ENCODE data around the gene MST1.

The MST1 gene

DNA sequence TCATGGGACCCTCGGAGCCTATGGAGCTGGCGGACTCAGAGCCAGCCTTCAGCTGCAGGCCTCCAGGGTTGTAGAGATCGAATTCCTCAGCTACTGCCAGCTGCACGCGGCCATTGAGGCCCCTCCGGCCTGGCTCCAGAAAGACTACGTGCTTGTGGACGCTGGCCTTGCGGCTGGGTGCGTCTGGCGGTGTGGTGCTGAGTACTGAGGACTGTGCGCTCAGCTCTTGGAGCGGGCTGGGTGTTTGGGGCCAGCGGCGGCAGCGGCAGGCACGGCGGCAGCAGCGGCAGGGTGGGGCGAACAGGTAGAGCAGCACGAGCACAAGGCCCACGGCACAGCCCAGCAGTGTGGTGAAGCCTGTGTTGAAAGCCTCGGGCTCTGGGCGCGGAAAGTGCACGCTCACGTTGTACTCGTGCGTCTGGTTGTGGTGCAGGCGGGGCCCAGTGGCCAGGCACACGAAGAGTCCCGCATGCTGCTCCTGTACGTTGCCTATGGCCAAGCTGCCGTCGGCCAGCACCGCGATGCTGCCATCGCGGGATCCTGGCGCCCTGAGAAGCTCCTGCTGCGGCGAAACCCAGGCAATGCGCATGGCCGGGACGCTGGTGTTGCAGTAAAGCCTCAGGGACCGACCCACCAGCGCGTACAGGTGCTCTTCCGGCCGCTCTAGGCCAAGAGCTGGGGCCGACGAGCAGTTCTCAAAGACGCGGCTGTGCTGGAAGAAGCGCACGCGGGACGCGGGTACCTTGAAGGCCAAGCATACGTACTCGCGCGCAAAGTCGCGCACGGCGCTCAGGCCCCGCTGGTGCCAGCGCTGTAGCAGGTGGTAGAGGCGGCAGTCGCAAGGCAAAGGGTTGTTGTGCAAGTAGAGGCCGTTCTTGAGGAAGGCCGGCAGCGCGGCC lies 28.9 kb upstream of the MST1 start:
- DNase-seq (ENCODE audit: low read depth), result no peak

DNA sequence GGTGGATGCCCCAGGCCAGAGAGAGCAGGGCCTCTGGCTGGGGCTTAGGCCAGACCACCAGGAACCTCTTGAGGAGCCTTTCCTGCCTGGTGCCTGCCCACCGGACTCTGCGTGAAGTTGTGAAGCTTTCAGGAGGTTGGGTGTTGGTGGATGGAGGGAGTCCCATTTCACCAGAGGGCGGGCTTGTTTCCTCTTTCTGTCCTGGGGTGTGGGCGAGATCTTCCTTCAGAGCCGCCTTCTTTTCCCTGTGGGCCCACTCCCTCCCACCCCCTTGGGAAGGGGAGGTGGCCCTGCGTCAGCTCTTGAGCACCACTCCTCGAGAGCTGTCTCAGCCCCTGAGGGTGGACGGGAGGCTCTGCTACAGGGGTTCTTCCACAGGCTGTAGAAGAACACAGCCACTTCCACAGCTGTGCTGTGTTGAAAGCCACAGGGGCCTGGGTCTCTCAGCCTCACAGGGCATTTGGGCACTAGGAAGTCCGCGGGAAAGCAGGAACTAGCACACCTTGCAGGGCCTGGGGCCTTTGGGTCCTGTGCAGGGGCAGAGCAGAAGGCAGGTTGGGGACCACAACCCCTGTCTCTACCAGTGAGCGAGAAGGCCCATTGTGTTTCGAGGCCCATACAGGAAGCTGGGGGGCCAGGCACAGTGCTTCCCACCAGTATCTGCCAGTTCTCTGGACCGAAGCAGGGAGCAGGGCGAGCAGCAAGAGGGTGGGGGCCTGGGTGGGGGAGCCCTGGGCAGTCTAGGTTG lies 28.1 kb upstream of the MST1 start:
- DNase-seq (ENCODE audit: low read depth), result no peak

DNA sequence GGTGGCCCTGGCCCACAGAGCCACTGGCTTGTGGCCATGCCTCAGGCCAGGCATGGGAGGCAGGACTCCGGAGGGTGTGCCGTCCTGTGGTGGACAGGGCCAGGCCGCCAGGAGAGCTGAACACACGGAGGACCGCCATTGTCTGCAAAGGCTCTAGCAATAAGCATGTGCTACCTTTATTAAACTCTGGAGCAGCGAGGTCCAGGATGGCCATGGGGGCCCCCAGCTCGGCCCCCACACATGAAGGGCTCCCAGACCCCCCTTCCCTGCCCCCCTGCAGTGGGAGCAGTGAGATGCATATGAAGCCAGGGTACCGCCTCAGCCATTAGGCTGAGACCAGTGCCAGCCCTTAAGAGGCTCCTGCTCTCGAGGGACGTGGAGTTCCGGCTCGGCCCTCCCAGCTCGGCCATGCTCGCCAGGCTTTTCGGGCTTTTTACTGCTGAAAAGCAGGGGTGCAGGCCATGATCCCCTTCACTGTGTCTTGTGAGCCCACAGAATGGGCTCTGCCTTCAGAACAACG lies 27.5 kb upstream of the MST1 start:
- no peak for DNase-seq (ENCODE audit: low read depth)

DNA sequence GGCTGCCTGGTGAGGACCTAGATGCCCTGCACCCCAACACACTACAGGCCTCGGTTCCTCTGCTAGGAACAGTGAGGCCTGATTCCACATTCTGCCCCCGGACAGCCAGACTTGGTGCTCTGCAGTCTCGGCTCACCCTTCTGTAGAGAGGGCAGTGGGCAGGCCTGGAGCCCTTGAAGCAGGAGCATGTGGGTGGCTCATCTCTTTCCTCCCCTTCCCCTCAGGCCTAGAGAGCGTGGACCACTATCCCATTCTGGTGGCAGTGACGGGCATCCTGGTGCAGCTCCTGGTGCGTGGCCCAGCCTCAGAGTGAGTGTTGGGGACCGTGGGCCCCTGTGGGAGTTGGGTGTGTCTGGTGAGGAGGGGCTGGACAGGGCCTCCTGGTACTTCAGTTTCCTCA lies 26.9 kb upstream of the MST1 start:
- DNase-seq (ENCODE audit: low read depth), result no peak

DNA sequence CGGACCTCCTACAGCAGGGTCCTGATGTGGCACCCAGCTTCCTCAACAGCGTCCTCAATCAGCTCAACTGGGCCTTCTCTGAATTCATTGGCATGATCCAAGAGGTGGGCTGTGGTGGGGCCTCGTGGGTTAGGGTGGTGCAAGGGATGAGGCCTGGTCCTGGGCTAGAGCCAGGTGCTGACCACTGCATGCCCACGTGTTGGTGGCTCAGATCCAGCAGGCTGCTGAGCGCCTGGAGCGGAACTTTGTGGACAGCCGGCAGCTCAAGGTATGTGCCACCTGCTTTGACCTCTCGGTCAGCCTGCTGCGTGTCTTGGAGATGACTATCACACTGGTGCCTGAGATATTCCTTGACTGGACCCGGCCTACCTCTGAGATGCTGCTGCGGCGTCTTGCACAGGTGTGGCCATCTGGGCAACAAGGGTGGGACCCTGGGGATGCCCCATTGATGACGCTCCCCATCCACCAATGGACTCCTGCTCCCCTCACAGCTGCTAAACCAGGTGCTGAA lies 26.4 kb upstream of the MST1 start:
- no peak for DNase-seq (ENCODE audit: low read depth)

DNA sequence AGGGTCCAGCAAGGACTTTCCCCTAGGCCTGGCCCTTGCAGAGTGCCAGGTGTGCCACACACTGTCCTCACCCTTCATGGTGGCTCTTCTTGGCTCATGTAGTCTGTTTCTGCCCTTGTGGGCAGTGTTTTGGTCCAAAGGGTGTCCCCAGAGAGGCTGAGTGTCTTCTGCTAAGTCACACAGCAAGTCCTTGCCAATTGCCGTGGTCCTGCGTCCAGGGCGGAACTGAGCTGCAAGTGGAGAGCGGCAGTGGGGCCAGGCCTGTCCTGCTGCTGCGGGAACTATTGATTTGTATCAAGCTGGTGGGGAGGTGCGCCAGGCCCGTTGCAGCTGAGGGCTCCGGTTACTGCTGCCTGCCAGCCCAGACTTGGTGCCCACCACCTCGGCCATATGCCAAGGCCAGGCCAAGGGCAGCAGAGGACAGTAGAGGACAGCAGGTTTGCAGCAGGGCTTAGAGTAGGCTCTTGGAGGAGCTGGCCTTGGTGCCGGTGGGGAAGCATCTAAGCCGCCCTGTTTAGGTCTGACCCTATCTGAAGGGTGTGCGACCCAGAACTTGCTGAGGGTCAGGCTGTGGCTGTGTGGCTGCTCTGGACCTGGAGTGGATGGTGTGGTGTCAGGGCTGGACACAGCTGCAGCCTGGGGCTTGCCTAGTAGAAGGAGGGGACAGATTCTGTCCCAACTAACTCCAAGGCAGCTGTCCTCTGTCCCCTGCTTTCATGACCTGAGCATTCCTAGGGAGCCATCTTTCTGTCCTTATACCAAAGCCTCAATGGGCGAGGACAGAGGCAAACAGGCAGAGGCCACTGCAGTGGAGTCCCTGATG lies 25.7 kb upstream of the MST1 start:
- no peak for DNase-seq (ENCODE audit: low read depth)

DNA sequence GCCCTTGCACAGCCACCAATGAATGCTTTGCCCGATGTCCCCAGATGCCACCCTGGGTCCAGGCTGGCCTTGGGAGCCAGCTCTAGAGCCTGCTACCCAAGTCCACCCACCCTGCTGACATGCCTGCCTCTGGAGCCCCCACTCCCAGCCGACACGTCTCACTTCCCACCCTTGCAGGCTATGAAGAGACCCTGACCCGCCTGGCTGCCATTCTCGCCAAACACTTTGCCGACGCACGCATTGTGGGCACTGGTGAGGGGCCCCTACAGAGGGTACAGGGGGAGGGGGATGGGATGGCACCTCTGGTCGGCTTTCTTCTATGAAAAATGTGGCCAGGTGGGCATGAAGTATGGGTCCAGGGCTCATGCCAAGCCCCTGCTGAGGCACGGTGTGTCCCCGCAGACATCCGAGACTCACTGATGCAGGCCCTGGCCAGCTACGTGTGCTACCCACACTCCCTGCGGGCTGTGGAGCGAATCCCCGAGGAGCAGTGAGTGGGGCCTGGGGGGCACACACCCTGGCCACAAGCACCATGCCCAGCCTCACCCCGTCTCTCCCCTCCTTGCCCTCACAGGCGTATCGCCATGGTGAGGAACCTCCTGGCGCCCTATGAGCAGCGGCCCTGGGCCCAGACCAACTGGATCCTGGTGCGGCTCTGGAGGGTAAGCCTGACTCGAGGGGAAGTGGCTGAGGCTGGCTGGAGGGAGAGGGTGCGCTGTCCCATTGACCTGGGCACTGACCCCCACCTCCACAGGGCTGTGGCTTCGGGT lies 24.2 kb upstream of the MST1 start:
- DNase-seq (ENCODE audit: low read depth), result no peak

DNA sequence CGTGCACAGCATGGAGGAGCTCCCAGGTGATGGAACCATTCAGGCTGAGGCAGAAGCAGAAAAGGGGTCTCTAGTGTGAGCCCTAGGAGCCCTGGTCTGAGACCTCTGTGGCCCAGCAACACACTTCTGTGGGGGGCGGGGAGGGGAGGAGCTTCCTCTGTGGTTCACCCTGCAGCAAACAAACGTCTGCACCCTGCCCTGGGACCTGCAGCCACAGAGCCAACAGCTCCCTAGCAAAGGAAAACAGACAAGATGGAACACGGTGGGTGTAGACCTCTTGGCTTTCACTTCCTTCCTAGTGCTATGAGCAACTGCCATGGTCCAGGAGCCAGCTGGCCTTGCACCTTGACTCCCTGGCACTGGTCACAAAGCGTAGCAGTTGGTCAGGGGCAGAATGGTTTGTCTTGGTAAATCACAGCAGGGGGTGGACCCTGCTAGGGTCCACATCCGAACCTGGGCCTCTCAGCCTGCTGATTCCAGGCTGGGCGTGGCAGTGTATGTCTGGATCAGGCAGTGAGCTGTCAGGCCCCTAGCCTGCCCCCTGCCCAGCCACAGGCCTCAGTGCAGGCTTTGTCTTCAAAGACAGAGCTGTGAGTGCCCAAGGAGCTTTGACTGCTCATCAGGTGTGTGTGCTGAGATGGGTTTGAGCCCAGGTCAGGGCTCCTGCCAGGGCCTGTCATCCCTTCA lies 23.5 kb upstream of the MST1 start:
- no peak for DNase-seq (ENCODE audit: low read depth)

DNA sequence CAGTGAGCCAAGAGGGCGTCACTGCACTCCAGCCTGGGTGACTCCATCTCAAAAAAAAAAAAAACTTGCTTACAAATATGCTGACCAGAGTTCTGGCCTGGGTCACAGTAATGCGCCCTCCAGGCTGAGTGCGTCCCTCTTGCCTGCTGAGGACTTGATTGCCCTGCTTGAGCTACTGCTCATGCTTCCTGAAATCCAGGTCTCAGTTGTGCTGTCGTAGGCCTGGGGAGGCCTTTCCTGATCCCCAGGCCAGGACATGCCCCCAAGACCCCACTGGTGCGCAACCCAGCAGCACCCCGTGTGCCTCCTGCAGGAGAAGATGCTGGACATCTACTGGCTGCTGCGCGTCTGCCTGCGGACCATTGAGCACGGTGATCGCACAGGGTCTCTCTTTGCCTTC lies 22.9 kb upstream of the MST1 start:
- DNase-seq (ENCODE audit: low read depth), result no peak

DNA sequence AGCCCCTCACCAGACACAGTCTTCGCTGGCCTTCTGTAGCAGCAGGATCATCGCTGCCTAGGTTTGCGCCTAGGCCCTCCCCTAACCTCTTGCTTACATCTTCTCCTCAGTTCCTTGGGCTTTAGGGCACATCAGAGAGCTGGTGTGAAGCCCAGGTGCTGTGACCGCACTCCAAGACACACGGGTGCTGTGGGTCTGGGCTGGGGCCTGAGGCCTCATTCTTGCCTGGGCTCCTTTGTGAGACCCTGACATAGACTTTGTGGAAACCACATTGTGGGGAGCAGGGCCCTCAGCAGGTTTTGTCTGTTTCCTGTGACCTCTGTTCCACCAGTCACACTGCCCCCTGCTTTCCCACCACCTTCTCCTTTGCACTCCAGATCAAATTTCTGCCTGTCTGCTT lies 22.2 kb upstream of the MST1 start:
- no peak for DNase-seq (ENCODE audit: low read depth)

DNA sequence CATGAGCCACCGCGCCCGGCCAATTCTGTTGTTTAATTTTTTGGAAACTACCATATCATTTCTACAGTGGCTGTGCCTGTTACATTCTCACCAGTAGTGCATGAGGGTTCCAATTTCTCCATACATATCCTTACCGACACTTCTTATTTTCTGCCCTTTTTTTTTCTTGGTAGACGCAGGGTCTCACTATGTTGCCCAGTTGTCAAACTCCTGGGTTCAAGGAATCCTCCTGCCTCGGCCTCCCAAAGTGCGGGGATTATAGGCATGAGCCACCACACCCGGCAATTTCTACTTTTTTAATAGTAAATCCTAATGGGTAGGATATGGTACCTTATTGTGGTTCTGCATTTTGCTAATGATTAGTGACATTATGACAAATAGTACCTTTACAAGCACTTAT lies 20.6 kb upstream of the MST1 start:
- DNase-seq (ENCODE audit: low read depth), result no peak

DNA sequence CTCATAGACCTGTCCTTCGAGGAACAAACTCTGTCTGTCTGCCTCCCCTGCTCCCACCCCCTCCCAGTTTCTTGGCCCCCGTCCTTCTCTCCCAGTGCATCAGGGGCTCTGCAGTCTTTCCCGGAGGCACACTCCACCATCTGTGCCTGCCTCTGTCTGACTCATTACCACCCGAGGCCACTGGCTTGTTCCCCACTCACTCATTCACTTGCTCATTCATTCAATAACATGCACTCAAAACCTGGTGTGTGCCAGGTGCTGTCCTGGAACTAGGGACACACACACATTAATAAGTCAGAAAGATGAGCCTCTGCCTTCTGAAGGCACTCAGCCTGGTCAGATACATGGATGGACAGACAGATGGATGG lies 17.8 kb upstream of the MST1 start:
- no peak for DNase-seq (ENCODE audit: low read depth)

DNA sequence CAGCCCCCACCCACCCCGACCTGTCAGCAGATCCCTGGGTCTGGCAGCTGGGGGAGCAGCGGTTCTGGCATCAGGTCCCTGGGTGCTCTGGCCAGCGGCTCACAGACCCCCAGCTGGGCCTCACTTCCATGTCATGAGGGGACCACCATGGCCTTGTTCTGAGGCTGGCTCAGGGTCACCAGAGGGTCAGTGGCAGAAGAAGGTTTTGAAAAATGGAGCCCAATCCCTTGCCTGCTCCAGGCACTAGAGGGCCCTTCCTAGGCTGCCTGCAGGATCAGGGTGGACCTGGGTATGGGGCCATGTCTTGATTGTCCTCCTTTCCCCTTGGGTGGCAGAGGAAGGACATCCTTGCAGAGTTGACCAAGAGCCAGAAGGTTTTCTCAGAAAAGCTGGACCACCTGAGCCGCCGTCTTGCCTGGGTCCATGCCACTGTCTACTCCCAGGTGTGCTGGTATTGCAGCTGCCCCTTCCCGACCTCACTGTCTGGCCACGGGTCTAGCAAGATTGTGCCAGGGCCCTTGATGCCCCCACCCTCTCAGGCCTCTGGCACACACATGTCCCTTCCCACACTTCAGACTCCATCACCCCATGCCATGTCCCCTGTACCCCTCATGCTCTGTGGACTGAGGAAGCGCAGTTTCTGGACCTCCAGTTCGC lies 17.3 kb upstream of the MST1 start:
- no peak for DNase-seq (ENCODE audit: low read depth)

DNA sequence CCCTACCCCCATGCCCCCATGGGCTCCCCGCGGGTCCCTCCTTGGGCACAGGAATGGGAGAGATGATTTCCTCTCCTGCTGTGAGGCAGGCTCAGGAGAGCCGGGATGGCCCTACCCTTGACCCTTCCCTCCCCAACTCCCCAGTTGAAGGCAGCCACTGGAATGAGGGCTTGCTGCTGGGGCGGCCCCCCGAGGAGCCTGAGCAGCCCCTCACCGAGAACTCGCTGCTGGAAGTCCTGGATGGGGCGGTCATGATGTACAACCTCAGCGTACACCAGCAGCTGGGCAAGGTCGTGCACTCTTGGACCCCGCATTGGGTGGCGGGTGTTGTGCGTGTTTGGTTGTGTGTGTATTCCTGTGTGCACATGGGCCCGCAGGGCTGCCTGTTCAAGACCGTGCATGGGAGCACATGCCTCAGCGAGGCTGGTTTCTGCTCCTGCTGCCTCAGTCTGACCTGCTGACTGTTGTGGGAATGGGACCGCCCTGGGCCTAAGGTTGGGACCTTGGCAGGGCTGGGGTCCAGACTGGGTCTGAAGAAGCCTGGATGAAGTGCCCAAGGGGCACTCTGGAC lies 16.2 kb upstream of the MST1 start:
- DNase-seq (ENCODE audit: low read depth), result no peak

DNA sequence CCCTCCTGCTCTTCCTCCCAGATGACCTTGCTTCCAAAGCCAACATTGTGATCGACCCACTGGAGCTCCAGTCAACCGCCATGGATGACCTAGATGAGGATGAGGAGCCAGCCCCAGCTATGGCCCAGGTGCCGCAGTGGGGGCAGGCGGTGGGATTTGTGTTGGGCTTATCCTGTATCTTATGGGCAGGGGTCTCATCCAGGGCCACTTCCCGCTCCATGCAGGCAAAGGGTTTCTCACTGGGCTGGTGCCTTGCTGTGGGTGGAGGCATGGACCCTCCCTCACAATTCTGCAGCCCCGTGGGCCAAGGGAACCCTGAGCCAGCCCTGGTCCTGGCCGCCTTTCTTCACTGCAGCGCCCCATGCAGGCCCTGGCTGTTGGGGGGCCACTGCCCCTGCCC lies 15.4 kb upstream of the MST1 start:
- no peak for DNase-seq (ENCODE audit: low read depth)

DNA sequence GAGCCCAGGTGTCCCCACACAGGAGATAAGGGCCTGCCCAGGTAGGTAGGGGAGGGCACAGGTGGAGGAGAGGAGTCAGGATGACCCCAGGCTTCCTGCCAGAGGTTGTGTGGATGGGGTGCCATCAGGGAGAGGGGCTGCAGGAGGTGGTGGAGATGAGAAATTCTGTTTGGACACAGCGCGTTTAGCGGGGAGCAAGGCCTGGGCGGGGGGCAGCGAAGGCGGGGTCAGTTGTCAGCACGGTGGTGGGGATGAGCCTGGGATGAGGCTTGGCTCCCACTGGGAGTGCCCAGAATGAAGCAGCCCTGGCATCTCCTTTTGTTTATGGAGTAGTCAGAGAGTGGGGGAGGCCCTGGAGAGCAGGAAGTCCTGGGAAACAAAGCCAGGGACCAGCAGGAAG lies 14.7 kb upstream of the MST1 start:
- DNase-seq (ENCODE audit: low read depth), result no peak

DNA sequence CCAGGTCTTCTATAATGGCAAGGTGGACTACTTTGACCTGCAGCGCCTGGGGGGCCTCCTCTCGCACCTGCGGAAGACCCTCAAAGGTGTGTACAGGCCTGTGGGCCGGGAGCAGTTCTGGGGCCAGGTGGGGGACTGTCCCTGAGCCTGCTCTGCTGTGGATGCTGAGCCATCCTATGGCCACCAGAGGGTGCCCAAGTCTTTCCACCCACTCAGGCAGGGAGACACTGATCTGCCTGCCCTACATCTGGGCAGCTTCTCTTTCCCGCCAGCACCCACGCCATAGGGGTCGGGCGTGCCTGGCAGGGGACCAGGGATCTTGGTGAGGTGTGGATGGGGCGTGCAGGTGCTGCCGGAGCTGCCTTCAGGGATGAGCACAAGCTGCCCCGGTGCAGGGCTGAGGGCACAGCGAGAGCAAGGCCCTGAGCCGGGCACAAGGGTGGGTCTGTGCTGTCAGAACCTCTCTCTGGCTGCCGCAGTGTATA lies 14.2 kb upstream of the MST1 start:
- peak; percentile 17 for DNase-seq (ENCODE audit: low read depth)

DNA sequence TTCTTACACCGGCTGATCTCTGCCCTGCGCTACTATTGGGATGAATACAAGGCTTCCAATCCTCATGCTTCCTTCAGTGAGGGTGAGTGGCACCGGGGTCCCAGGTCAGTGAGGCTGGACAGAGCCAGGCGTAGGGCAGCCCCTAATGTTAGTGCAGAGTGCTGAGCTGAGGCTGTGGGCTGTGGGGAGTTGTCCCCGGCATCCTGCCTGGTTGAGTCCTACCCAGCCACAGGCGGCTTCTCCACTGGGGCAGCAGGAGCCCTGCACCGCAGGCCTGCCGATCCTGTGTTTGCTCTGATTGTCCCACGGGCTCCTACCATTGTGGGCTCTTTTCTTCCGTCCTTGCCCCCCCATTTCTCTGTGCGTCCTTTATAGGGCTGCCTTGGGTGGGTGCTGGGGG lies 13.4 kb upstream of the MST1 start:
- no peak for DNase-seq (ENCODE audit: low read depth)

DNA sequence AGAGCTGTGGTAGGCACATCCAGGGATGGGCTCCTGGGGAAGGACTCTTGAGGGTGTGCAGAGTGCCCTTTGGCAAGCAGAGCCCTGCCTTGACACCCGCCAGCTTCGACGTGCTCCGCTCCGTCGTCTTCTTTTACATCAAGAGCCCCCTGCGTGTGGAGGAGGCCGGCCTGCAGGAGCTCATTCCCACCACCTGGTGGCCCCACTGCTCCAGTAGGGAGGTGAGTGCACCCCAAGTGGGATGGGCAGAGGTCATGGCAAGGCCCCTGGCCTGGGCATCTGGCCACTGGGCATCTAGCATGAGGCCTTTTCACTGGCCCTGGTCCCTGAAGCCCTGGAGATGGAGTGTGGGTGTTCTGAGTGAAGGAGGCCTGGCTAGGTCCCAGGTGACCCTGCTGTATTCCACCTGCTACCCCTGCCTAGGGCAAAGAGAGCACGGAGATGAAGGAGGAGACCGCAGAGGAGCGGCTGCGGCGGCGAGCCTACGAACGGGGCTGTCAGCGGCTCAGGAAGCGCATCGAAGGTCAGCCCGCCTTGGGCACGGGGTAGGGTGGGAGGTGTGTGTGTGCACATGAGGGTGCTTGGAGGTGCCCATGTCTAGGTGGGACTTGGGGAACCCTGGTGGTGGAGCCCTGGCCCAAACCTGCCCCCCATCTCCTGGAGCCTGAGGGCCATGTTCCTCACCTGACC lies 12.3 kb upstream of the MST1 start:
- DNase-seq (ENCODE audit: low read depth), result no peak
